ENCODE measurements around the gene SLC25A53.

The SLC25A53 gene

GRCh38 chrX:104085477-104085876, 71.3 kb downstream of the SLC25A53 start:
- Histone ChIP-seq H3K4me3 (ENCODE audit: low read depth, low read length) (no peak overlapping the region), H3K9me3 (ENCODE audit: control insufficient read depth, insufficient read depth, low read depth, low read length) (no peaks in the 10 kb centered on the region), H3K36me3 (ENCODE audit: control insufficient read depth in 2 of 2, insufficient read depth in 1 of 2, low read length in 2 of 2) (no peaks in the 10 kb centered on the region), H3K4me1 (ENCODE audit: control insufficient read depth, insufficient read depth, low read length) (no peaks in the 10 kb centered on the region), H3K27ac (ENCODE audit: extremely low read depth, low read depth, low read length) (no peak overlapping the region)
- TF ChIP-seq ZSCAN5A (tag by site-specific recombination; IDR thresholded peaks at IDR 0.05) (no peak), ZXDB (tag by site-specific recombination; IDR thresholded peaks at IDR 0.05) (no peak), ZNF2 (tag by site-specific recombination; IDR thresholded peaks at IDR 0.05) (no peak), ZNF132 (tag by site-specific recombination; IDR thresholded peaks at IDR 0.05; ENCODE audit: borderline replicate concordance) (no peak), ZNF623 (tag by site-specific recombination; IDR thresholded peaks at IDR 0.05) (no peak), HOXD13 (CRISPR knock-in tag; IDR thresholded peaks at IDR 0.05; ENCODE audit: borderline replicate concordance) (no peak), EGR2 (tag by site-specific recombination; IDR thresholded peaks at IDR 0.05; ENCODE audit: low read depth) (no peak), PBX3 (CRISPR knock-in tag; IDR thresholded peaks at IDR 0.05) (no peak), KLF1 (tag by site-specific recombination; IDR thresholded peaks at IDR 0.05) (no peak), ZNF324 (tag by site-specific recombination; IDR thresholded peaks at IDR 0.05) (no peak), ZNF221 (tag by site-specific recombination; IDR thresholded peaks at IDR 0.05; ENCODE audit: borderline replicate concordance) (no peak), ZNF785 (tag by site-specific recombination; IDR thresholded peaks at IDR 0.05) (no peak), ZNF600 (tag by site-specific recombination; IDR thresholded peaks at IDR 0.05) (no peak), ZNF239 (tag by site-specific recombination; IDR thresholded peaks at IDR 0.05) (no peak), ZNF639 (tag by site-specific recombination; IDR thresholded peaks at IDR 0.05) (no peak), ZNF362 (tag by site-specific recombination; IDR thresholded peaks at IDR 0.05) (no peak)
- POLR2A ChIA-PET, result no interaction called here
- CTCF ChIA-PET, result interaction anchor here (0.6 kb wide), 1 partner anchor 109 kb away, joined by 3 read pairs; no protein-coding TSS in a partner anchor

GRCh38 chrX:104084534-104085277, 72.1 kb downstream of the SLC25A53 start:
- ChIA-PET CTCF (no interaction called here), POLR2A (no interaction called here)
- Histone ChIP-seq H3K4me1 (ENCODE audit: control insufficient read depth, insufficient read depth, low read length) (no peaks in the 10 kb centered on the region), H3K9me3 (ENCODE audit: control insufficient read depth, insufficient read depth, low read depth, low read length) (no peaks in the 10 kb centered on the region), H3K27ac (ENCODE audit: extremely low read depth, low read depth, low read length) (no peak overlapping the region), H3K36me3 (ENCODE audit: control insufficient read depth in 2 of 2, insufficient read depth in 1 of 2, low read length in 2 of 2) (no peaks in the 10 kb centered on the region), H3K4me3 (ENCODE audit: low read depth, low read length) (no peak overlapping the region)
- TF ChIP-seq BCL11B (tag by site-specific recombination; IDR thresholded peaks at IDR 0.05; ENCODE audit: low read depth) (no peak), ZNF37A (tag by site-specific recombination; IDR thresholded peaks at IDR 0.05) (no peak), ZNF791 (tag by site-specific recombination; IDR thresholded peaks at IDR 0.05) (no peak), HOXC10 (CRISPR knock-in tag; IDR thresholded peaks at IDR 0.05) (no peak), ZNF23 (tag by site-specific recombination; IDR thresholded peaks at IDR 0.05; ENCODE audit: borderline replicate concordance) (no peak)

Measured in HEK293 (cell line).